ENCODE measurements around the gene STH.

STH gene

DNA sequence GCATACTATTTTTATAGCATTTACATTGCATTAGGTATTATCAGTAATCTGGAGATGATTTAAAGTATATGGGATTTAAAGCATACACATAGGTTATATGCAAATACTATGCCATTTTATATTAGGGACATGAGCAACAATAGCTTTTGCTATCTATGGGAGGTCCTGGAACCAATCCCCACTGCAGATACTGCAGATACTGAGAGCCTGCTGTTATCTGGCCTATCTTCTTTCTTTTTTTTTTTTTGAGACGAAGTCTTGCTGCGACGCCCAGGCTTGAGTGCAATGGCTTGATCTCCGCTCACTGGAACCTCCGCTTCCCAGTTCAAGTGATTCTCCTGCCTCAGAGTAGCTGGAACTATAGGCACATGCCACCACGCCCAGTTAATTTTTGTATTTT, 37.4 kb downstream of the STH start:
- no peak overlapping the region for H3K27ac ChIP-seq (ENCODE audit: low read depth, low read length)
- peaks cover 100% of the 10 kb centered on the region for H3K36me3 ChIP-seq (ENCODE audit: control insufficient read depth, low read length)

DNA sequence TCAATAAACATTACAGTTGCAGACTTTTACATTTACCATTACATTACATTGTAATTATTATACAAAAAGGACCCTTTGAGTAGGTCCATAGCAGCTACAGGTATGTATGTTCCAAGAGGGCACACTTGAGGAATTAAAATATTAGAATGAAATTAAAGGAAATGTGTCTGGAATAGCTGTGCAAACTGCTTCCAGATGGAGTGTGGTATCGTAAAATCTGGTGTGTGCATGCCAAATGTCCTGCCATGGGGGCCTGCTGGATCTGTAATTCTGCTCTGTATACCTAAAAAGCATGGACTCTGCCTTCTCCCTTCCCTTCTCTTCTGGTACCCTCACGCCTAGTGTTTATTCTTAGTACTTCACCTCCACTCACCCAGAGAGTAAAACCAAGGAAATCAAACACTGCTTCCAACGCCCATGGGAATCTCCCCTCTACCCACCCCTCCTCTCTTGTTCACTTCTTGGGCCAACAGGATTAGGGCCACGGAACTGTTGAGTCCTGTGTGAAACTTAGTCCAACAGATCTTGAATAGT, 38.7 kb downstream of the STH start:
- Histone ChIP-seq H3K4me2 (ENCODE audit: low read length) (no peak overlapping the region), H3K9me2 (replicated peaks; ENCODE audit: control insufficient read depth, low read length) (no peaks in the 10 kb centered on the region), H3K9me3 (ENCODE audit: control insufficient read depth, insufficient read depth, low read length) (no peaks in the 10 kb centered on the region), H3K36me3 (ENCODE audit: control insufficient read depth, low read length) (peaks cover 98% of the 10 kb centered on the region), H3K4me3 (ENCODE audit: low read length) (no peak overlapping the region), H3K27ac (ENCODE audit: low read depth, low read length) (no peak overlapping the region), H3K79me2 (ENCODE audit: control insufficient read depth, low read length) (no peaks in the 10 kb centered on the region; the same call in 1 of the 2 replicates), H3F3A (ENCODE audit: control insufficient read depth, insufficient read depth) (no peaks in the 10 kb centered on the region), H3K27me3 (ENCODE audit: control insufficient read depth, low read length) (no peaks in the 10 kb centered on the region), H3K4me1 (ENCODE audit: control insufficient read depth, low read length) (no peaks in the 10 kb centered on the region), H4K20me1 (ENCODE audit: control insufficient read depth, insufficient read depth, low read depth, low read length) (no peaks in the 10 kb centered on the region)
- no peak for TF ChIP-seq EZH2phosphoT487 (IDR thresholded peaks at IDR 0.05; ENCODE audit: borderline replicate concordance, low read length)
- TF ChIP-seq, protein P1, sequence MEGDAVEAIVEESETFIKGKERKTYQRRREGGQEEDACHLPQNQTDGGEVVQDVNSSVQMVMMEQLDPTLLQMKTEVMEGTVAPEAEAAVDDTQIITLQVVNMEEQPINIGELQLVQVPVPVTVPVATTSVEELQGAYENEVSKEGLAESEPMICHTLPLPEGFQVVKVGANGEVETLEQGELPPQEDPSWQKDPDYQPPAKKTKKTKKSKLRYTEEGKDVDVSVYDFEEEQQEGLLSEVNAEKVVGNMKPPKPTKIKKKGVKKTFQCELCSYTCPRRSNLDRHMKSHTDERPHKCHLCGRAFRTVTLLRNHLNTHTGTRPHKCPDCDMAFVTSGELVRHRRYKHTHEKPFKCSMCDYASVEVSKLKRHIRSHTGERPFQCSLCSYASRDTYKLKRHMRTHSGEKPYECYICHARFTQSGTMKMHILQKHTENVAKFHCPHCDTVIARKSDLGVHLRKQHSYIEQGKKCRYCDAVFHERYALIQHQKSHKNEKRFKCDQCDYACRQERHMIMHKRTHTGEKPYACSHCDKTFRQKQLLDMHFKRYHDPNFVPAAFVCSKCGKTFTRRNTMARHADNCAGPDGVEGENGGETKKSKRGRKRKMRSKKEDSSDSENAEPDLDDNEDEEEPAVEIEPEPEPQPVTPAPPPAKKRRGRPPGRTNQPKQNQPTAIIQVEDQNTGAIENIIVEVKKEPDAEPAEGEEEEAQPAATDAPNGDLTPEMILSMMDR (IDR thresholded peaks at IDR 0.05; ENCODE audit: low read depth, low read length, poor library complexity, severe bottlenecking), result no peak

More for the DNA sequence above, 37.4 kb downstream of the STH start:
- no peaks in the 10 kb centered on the region for H3K79me2 ChIP-seq (ENCODE audit: control insufficient read depth, low read length)
- no peaks in the 10 kb centered on the region for H3F3A ChIP-seq (ENCODE audit: control insufficient read depth, insufficient read depth)
- no peaks in the 10 kb centered on the region for H3K9me2 ChIP-seq (replicated peaks; ENCODE audit: control insufficient read depth, low read length)
- no peak overlapping the region for H3K4me3 ChIP-seq (ENCODE audit: low read length)
- H3K4me1 ChIP-seq (ENCODE audit: control insufficient read depth, low read length), result no peaks in the 10 kb centered on the region
- H3K27me3 ChIP-seq (ENCODE audit: control insufficient read depth, low read length), result no peaks in the 10 kb centered on the region
- no peaks in the 10 kb centered on the region for H3K9me3 ChIP-seq (ENCODE audit: control insufficient read depth, insufficient read depth, low read length)
- no peak overlapping the region for H3K4me2 ChIP-seq (ENCODE audit: low read length)
- H4K20me1 ChIP-seq (ENCODE audit: control insufficient read depth, insufficient read depth, low read depth, low read length), result no peaks in the 10 kb centered on the region
- TF ChIP-seq EZH2phosphoT487 (IDR thresholded peaks at IDR 0.05; ENCODE audit: borderline replicate concordance, low read length), result no peak
- TF ChIP-seq, protein P1 (IDR thresholded peaks at IDR 0.05; ENCODE audit: low read depth, low read length, poor library complexity, severe bottlenecking), result no peak

DNA sequence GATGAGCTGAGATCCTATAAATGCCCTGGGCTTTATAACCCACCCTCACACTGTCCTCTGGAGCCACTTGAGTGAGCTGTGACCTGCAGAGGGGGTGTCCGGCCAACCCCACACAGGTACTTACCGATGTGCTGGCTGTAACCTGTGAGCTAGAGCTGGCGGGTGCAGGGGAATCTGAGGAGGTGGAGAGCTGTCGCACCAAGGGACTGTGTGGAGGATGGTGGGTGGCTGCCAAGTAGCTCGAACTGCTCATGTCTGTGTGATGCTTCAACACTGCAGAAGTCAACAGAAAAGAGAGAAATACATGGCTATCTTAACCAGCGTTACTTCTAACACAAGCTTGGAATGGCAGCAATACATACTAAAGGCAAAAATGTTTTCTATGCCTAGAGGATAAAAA, 39.4 kb downstream of the STH start:
- Histone ChIP-seq H3K9me3 (ENCODE audit: control insufficient read depth, insufficient read depth, low read length) (no peaks in the 10 kb centered on the region), H3F3A (ENCODE audit: control insufficient read depth, insufficient read depth) (no peaks in the 10 kb centered on the region), H3K4me1 (ENCODE audit: control insufficient read depth, low read length) (no peaks in the 10 kb centered on the region), H3K36me3 (ENCODE audit: control insufficient read depth, low read length) (peaks cover 98% of the 10 kb centered on the region), H3K4me3 (ENCODE audit: low read length) (no peak overlapping the region), H3K79me2 (ENCODE audit: control insufficient read depth, low read length) (peaks cover 3% of the 10 kb centered on the region; the same call in 1 of the 2 replicates), H3K27me3 (ENCODE audit: control insufficient read depth, low read length) (no peaks in the 10 kb centered on the region), H3K4me2 (ENCODE audit: low read length) (no peak overlapping the region), H3K9me2 (replicated peaks; ENCODE audit: control insufficient read depth, low read length) (no peaks in the 10 kb centered on the region), H3K27ac (ENCODE audit: low read depth, low read length) (no peak overlapping the region), H4K20me1 (ENCODE audit: control insufficient read depth, insufficient read depth, low read depth, low read length) (no peaks in the 10 kb centered on the region)
- no peak for TF ChIP-seq EZH2phosphoT487 (IDR thresholded peaks at IDR 0.05; ENCODE audit: borderline replicate concordance, low read length)
- TF ChIP-seq, protein P1 (IDR thresholded peaks at IDR 0.05; ENCODE audit: low read depth, low read length, poor library complexity, severe bottlenecking), result no peak
